GM13976 (cell line): Measurements from ENCODE around the gene LIMK2.

ENCODE experiments used
- DNase-seq: peaks from one replicate; pipeline ENCODE4 v3.0.0; 2012; ENCODE audit warnings: low spot score
- in situ Hi-C: fragments of 300-500 bp; cut with MboI; formaldehyde crosslinking; loops from one replicate; pipeline ENCODE4 v1.12.0; 2022; ENCODE audit warnings: low sequenced_read_pairs, mixed read lengths, inconsistent platforms; ENCODE audit not compliant: unreplicated experiment
- TF ChIP-seq, protein P1 (sequence below): IDR thresholded peaks from 2 replicates; pipeline ENCODE4 v1.5.1; 2012; ENCODE audit warnings: borderline replicate concordance, mild to moderate bottlenecking; ENCODE audit not compliant: insufficient read depth; ENCODE audit errors: extremely low read depth, missing control alignments, control extremely low read depth

Gene LIMK2

DNA sequence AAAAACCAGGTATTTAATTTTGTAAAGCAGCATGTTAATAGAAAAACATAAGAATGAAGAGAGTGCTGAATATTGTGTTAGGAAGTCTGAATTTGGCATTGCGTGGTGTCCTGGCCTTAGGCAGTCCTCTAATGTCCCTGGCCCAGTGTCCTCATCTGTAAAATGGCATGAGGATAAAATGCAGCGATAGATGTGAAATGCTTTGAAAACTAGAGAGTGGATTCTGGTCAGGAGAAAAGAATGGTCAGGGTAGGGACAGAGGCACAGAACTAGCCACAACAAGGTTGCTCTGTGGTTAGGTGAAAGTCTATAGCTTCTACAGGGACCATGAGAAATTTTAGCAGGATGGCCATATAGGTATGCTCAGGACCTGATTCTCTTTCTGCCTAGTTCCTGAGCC is 33.2 kb upstream of the LIMK2 start:
- no peak for DNase-seq
- TF ChIP-seq, protein P1, sequence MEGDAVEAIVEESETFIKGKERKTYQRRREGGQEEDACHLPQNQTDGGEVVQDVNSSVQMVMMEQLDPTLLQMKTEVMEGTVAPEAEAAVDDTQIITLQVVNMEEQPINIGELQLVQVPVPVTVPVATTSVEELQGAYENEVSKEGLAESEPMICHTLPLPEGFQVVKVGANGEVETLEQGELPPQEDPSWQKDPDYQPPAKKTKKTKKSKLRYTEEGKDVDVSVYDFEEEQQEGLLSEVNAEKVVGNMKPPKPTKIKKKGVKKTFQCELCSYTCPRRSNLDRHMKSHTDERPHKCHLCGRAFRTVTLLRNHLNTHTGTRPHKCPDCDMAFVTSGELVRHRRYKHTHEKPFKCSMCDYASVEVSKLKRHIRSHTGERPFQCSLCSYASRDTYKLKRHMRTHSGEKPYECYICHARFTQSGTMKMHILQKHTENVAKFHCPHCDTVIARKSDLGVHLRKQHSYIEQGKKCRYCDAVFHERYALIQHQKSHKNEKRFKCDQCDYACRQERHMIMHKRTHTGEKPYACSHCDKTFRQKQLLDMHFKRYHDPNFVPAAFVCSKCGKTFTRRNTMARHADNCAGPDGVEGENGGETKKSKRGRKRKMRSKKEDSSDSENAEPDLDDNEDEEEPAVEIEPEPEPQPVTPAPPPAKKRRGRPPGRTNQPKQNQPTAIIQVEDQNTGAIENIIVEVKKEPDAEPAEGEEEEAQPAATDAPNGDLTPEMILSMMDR: no peak
- in situ Hi-C loops: no loop called here

- no peak for DNase-seq
- TF ChIP-seq, protein P1: no peak
- in situ Hi-C loops: no loop called here
Measured at GRCh38 chr22:31179345-31179744, 32.8 kb upstream of the LIMK2 start.

DNA sequence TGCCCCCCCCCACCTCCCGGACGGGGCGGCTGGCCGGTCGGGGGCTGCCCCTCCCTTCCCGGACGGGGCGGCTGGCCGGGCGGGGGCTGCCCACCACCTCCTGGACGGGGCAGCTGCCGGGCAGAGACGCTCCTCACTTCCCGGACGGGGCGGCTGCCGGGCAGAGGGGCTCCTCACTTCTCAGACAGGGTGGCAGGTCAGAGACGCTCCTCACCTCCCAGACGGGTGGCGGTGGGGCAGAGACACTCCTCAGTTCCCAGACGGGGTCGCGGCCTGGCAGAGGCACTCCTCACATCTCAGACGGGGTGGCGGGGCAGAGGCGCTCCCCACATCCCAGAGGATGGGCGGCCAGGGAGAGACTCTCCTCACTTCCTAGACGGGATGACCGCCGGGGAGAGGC is 28.1 kb upstream of the LIMK2 start:
- TF ChIP-seq, protein P1: no peak
- DNase-seq: no peak
- in situ Hi-C loops: no loop called here

GRCh38 chr22:31185056-31185455 is 27.0 kb upstream of the LIMK2 start:
- in situ Hi-C loops: no loop called here
- no peak for DNase-seq
- TF ChIP-seq, protein P1: no peak

GRCh38 chr22:31187627-31188026 is 24.5 kb upstream of the LIMK2 start:
- TF ChIP-seq, protein P1: no peak
- in situ Hi-C loops: no loop called here
- no peak for DNase-seq

DNA sequence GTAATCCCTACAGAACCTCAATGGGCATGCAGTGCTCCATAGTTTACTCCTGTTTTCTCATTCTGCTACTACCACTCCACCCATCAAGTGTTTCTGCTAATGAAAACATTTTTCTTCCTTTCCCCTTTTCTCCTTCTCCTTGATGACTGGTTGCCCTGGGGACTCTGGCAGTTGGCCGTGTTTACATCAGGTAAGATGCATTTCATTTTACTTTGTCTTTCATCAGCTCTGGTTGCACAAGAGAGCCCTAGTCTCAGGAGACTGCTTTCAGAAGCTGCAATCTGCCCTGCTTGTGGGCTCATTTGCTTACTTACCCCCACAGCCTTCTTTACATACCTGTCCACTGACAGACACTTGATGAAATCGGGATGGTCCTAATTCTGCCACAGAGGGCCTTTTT is 19.6 kb upstream of the LIMK2 start:
- no peak for DNase-seq

More for the DNA sequence above, 19.6 kb upstream of the LIMK2 start:
- in situ Hi-C loops: no loop called here
- TF ChIP-seq, protein P1: no peak
